IMR-90 (cell line): ENCODE results near the gene C2orf49. TPM values are rescaled to one million over a fixed set of nuclear protein-coding genes. Genes with fewer than 3 reads are reported as not detected.
A peak's percentile ranks its signal among the peaks of the same experiment; 100 is the strongest.

Experiments used
- ATAC-seq: fragments of 200-7000 bp; cut with Tn5 transposase; 2 replicates; pipeline ENCODE4 v1.9.1; 2020; ENCODE audit warnings: low read depth, mild to moderate bottlenecking, moderate library complexity
- BruUV-seq: library from RNA; stranded (reverse); fragments of 400-500 nt; replicated peaks from 2 replicates; lab custom pipeline; 2021; lab: Mats Ljungman, UMichigan
- CTCF ChIA-PET: fragments of 300-600 bp; formaldehyde crosslinking; extraction: SDS; loops from one replicate; lab custom pipeline; 2021; ENCODE audit warnings: antibody characterized with exemption; lab: Yijun Ruan, JAX
- POLR2A ChIA-PET: fragments of 300-600 bp; sonication (Branson Sonifier 250); formaldehyde crosslinking; loops from one replicate; lab custom pipeline; 2022; ENCODE audit warnings: antibody characterized with exemption; ENCODE audit not compliant: unreplicated experiment; lab: Charles Lee
- DNase-seq: peaks from one replicate; pipeline ENCODE4 v3.0.0; 2013
- H2AFZ ChIP-seq: replicated peaks from 2 replicates; pipeline ENCODE3; 2013; ENCODE audit warnings: low read length, mild to moderate bottlenecking; ENCODE audit not compliant: poor library complexity
- H2AK5ac ChIP-seq: 2 replicates; pipeline ENCODE4 v1.6.1; 2013; ENCODE audit warnings: low read depth, low read length, inconsistent platforms
- H2AK9ac ChIP-seq: replicated peaks from 2 replicates; pipeline ENCODE3; 2013; ENCODE audit warnings: mild to moderate bottlenecking, low read depth, low read length, moderate library complexity; ENCODE audit not compliant: poor library complexity
- H2BK120ac ChIP-seq: 2 replicates; pipeline ENCODE4 v1.6.1; 2013; ENCODE audit warnings: low read depth, low read length, inconsistent platforms
- H2BK15ac ChIP-seq: 3 replicates; pipeline ENCODE4 v1.6.1; 2013; ENCODE audit warnings: low read depth, low read length, inconsistent platforms
- H2BK20ac ChIP-seq: 2 replicates; pipeline ENCODE4 v1.6.1; 2013; ENCODE audit warnings: low read depth, mild to moderate bottlenecking, inconsistent platforms, low read length, moderate library complexity
- H2BK5ac ChIP-seq: 2 replicates; pipeline ENCODE4 v1.6.1; 2013; ENCODE audit warnings: mild to moderate bottlenecking, low read depth, low read length, inconsistent platforms; ENCODE audit not compliant: poor library complexity, severe bottlenecking
- H3K14ac ChIP-seq: replicated peaks from 2 replicates; pipeline ENCODE4 v1.6.1; 2013; ENCODE audit warnings: low read depth, low read length, inconsistent platforms
- H3K18ac ChIP-seq: 2 replicates; pipeline ENCODE4 v1.6.1; 2013; ENCODE audit warnings: low read depth, low read length, control low read depth
- H3K23ac ChIP-seq: 2 replicates; pipeline ENCODE4 v1.6.1; 2013; ENCODE audit warnings: low read depth, low read length, inconsistent platforms
- H3K27ac ChIP-seq: 2 replicates; pipeline ENCODE4 v1.5.1; 2013; ENCODE audit warnings: mild to moderate bottlenecking, control low read depth, low read length; ENCODE audit not compliant: insufficient read depth
- H3K27me3 ChIP-seq: 2 replicates; pipeline ENCODE4 v1.6.1; 2013; ENCODE audit warnings: low read length; ENCODE audit not compliant: control insufficient read depth, insufficient read depth
- H3K36me3 ChIP-seq: 2 replicates; pipeline ENCODE4 v1.6.1; 2013; ENCODE audit warnings: low read length, mixed read lengths; ENCODE audit not compliant: control insufficient read depth, insufficient read depth
- H3K4ac ChIP-seq: 2 replicates; pipeline ENCODE4 v1.6.1; 2013; ENCODE audit warnings: low read depth, low read length, inconsistent platforms
- H3K4me1 ChIP-seq: 2 replicates; pipeline ENCODE4 v1.6.1; 2013; ENCODE audit warnings: low read length, mixed read lengths; ENCODE audit not compliant: control insufficient read depth, insufficient read depth
- H3K4me2 ChIP-seq: 2 replicates; pipeline ENCODE4 v1.6.1; 2013; ENCODE audit warnings: low read depth, mild to moderate bottlenecking, control low read depth, low read length, moderate library complexity
- H3K4me3 ChIP-seq: 2 replicates; pipeline ENCODE4 v1.5.1; 2013; ENCODE audit warnings: low read depth, mild to moderate bottlenecking, control low read depth, low read length, moderate library complexity; ENCODE audit not compliant: insufficient read depth
- H3K56ac ChIP-seq: 2 replicates; pipeline ENCODE4 v1.6.1; 2013; ENCODE audit warnings: low read length, inconsistent platforms; ENCODE audit not compliant: insufficient read depth; ENCODE audit errors: extremely low read depth
- H3K79me1 ChIP-seq, 2 experiments: 2 replicates each; pipeline ENCODE4 v1.6.1; 2013; ENCODE audit warnings: low read length in 2 of 2, inconsistent platforms in 1 of 2, low read depth in 1 of 2
- H3K9ac ChIP-seq: 2 replicates; pipeline ENCODE4 v1.6.1; 2013; ENCODE audit warnings: low read depth, low read length, control low read depth
- H3K9me1 ChIP-seq: 2 replicates; pipeline ENCODE4 v1.6.1; 2013; ENCODE audit warnings: low read length, inconsistent platforms; ENCODE audit not compliant: insufficient read depth
- H3K9me3 ChIP-seq: 2 replicates; pipeline ENCODE4 v1.6.1; 2013; ENCODE audit warnings: low read length; ENCODE audit not compliant: control insufficient read depth, insufficient read depth
- H4K20me1 ChIP-seq: 2 replicates; pipeline ENCODE4 v1.6.1; 2013; ENCODE audit warnings: low read length, inconsistent platforms; ENCODE audit not compliant: insufficient read depth
- H4K5ac ChIP-seq: 2 replicates; pipeline ENCODE4 v1.6.1; 2013; ENCODE audit warnings: mild to moderate bottlenecking, low read depth, low read length, control low read depth
- H4K8ac ChIP-seq, 2 experiments: 2 replicates each; pipeline ENCODE4 v1.6.1; 2013; ENCODE audit warnings: low read depth in 2 of 2, low read length in 2 of 2, control low read depth in 1 of 2, inconsistent platforms in 1 of 2
- H4K91ac ChIP-seq: 2 replicates; pipeline ENCODE4 v1.6.1; 2013; ENCODE audit warnings: low read depth, low read length, inconsistent platforms; ENCODE audit not compliant: insufficient read depth
- BHLHE40 ChIP-seq: fragments of 150-350 bp; IDR thresholded peaks from 2 replicates; pipeline ENCODE4 v1.6.1; 2016; ENCODE audit warnings: mild to moderate bottlenecking, low read depth, low read length
- CEBPB ChIP-seq: IDR thresholded peaks from 2 replicates; pipeline ENCODE4 v1.6.1; 2012; ENCODE audit warnings: low read depth, low read length, improper control_type of control experiment
- CHD1 ChIP-seq: IDR thresholded peaks from 2 replicates; pipeline ENCODE4 v1.6.1; 2012; ENCODE audit warnings: low read depth, low read length, improper control_type of control experiment
- CTCF ChIP-seq: conservative IDR thresholded peaks from 2 replicates; pipeline ENCODE4 v1.5.1; 2012; ENCODE audit warnings: mild to moderate bottlenecking, low read depth, low read length, improper control_type of control experiment
- ELK1 ChIP-seq: fragments of 150-350 bp; IDR thresholded peaks from 2 replicates; pipeline ENCODE4 v1.6.1; 2016; ENCODE audit warnings: low read depth, mild to moderate bottlenecking, low read length, moderate library complexity, borderline replicate concordance
- FOS ChIP-seq: fragments of 150-350 bp; IDR thresholded peaks from 2 replicates; pipeline ENCODE4 v1.6.1; 2016; ENCODE audit warnings: low read depth, low read length
- MAFK ChIP-seq: IDR thresholded peaks from 2 replicates; pipeline ENCODE4 v1.6.1; 2012; ENCODE audit warnings: low read depth, low read length, improper control_type of control experiment
- NFE2L2 ChIP-seq: fragments of 150-350 bp; IDR thresholded peaks from 2 replicates; pipeline ENCODE4 v1.6.1; 2016; ENCODE audit warnings: low read depth, mild to moderate bottlenecking, low read length
- POLR2A ChIP-seq: IDR thresholded peaks from 2 replicates; pipeline ENCODE4 v1.6.1; 2012; ENCODE audit warnings: mild to moderate bottlenecking, low read depth, low read length
- RCOR1 ChIP-seq: IDR thresholded peaks from 2 replicates; pipeline ENCODE4 v1.6.1; 2012; ENCODE audit warnings: mild to moderate bottlenecking, low read length, improper control_type of control experiment; ENCODE audit not compliant: insufficient replicate concordance
- RFX5 ChIP-seq: IDR thresholded peaks from 2 replicates; pipeline ENCODE4 v1.8.0; 2012; ENCODE audit warnings: low read depth, mild to moderate bottlenecking, low read length, moderate library complexity
- SMC3 ChIP-seq: fragments of 150-350 bp; IDR thresholded peaks from 2 replicates; pipeline ENCODE4 v1.6.1; 2016; ENCODE audit warnings: low read depth, mild to moderate bottlenecking, antibody characterized with exemption, low read length, moderate library complexity
- USF2 ChIP-seq: fragments of 150-350 bp; IDR thresholded peaks from 2 replicates; pipeline ENCODE4 v1.6.1; 2017; ENCODE audit warnings: mild to moderate bottlenecking, antibody characterized with exemption, low read length, low read depth
- whole genome bisulfite sequencing, 2 experiments: methylation state at CpG; one replicate each; pipeline versions ENCODE4 v1.1.5 to v1.1.7; 2013; ENCODE audit warnings: missing lambda C conversion rate in 2 of 2; ENCODE audit not compliant: insufficient read length in 1 of 2; ENCODE audit errors: extremely low coverage in 2 of 2; 5-methylcytosine and 5-hydroxymethylcytosine counted together
- dilution Hi-C: fragments of 300-500 bp; cut with HindIII; formaldehyde crosslinking; loops from one replicate; pipeline ENCODE4 v1.14.3; 2018; ENCODE audit warnings: low sequenced_read_pairs; ENCODE audit not compliant: unreplicated experiment
- in situ Hi-C: fragments of 300-500 bp; cut with MboI; formaldehyde crosslinking; loops from 3 replicates; pipeline ENCODE4 v1.14.3; 2019; ENCODE audit warnings: low sequenced_read_pairs, inconsistent platforms, mixed read lengths
- intact Hi-C: fragments of 100-400 bp; cut with micrococcal nuclease; formaldehyde crosslinking; loops from 2 replicates; pipeline ENCODE4 v1.10.0; 2022
- polyA plus RNA-seq, 3 experiments: library from polyadenylated mRNA; depleted of rRNA; stranded (reverse); fragments of >200 nt; gene quantifications; 2 replicates each; pipeline ENCODE4 v1.2.3, GENCODE V29; 2012; ENCODE audit warnings: low replicate concordance in 1 of 3
- total RNA-seq: library from RNA; depleted of rRNA; stranded (reverse); fragments of >200 nt; gene quantifications from 2 replicates; pipeline ENCODE4 v1.2.3, GENCODE V29; 2012

C2orf49 gene
- total and polyA plus RNA-seq, 2 of the 4 experiments (the other 2 are of a cell fraction): 3.8 to 8.5 TPM

GRCh38 chr2:105391763-105392662 is 54.7 kb downstream of the C2orf49 start:
- H3K18ac ChIP-seq: peak overlapping the region; percentile 98
- H2AK9ac ChIP-seq: no peak overlapping the region
- peak overlapping the region; percentile 21; the same call in 2 of the 3 replicates for H2BK15ac ChIP-seq
- peaks cover 52% of the 10 kb centered on the region for H3K4me1 ChIP-seq
- H3K36me3 ChIP-seq: peaks cover 73% of the 10 kb centered on the region
- dilution Hi-C loops (no loop called here), intact Hi-C loops (loop anchor here (5.0 kb wide), 1 partner anchor 50 kb away; no protein-coding TSS in a partner anchor), in situ Hi-C loops (no loop called here)
- ATAC-seq (no peak), DNase-seq (no peak)
- no peak overlapping the region for H3K4me3 ChIP-seq
- no peaks in the 10 kb centered on the region for H3K9me3 ChIP-seq
- no CpG with 5 or more reads among the region's 9 CpGs for WGBS, 2 experiments
- peak overlapping the region; percentile 81 for H2BK120ac ChIP-seq
- peaks cover 47% of the 10 kb centered on the region for H3K9me1 ChIP-seq
- H2BK20ac ChIP-seq: peak overlapping the region; percentile 65; the same call in 1 of the 2 replicates
- H4K91ac ChIP-seq: peak overlapping the region; percentile 92
- peak overlapping the region; percentile 80 for H3K4me2 ChIP-seq
- H2AK5ac ChIP-seq: peak overlapping the region; percentile 84
- peak overlapping the region; percentile 60; the same call in 1 of the 2 replicates for H3K14ac ChIP-seq
- peak overlapping the region; percentile 73 to 77 for H4K8ac ChIP-seq
- peaks cover 74% of the 10 kb centered on the region for H4K20me1 ChIP-seq
- ChIA-PET POLR2A (interaction anchor here (1.0 kb wide), 1 partner anchor 124 kb away, joined by 3 read pairs; no protein-coding TSS in a partner anchor), CTCF (interaction anchor here (0.6 to 0.7 kb wide), 3 partner anchors 12 to 76 kb away, joined by 3 to 6 read pairs (median 4); no protein-coding TSS in a partner anchor)
- H3K79me1 ChIP-seq: peaks cover 3 to 76% of the 10 kb centered on the region in 2 experiments; a peak in 3 of 4 replicates
- H3K27me3 ChIP-seq: no peaks in the 10 kb centered on the region
- H3K23ac ChIP-seq: 0 out of 2 replicates have a peak overlapping the region, but pooled peaks have one; percentile 21
- H3K27ac ChIP-seq: peak overlapping the region; percentile 98
- peak overlapping the region; percentile 96 for H2BK5ac ChIP-seq
- no peak overlapping the region for H2AFZ ChIP-seq
- H3K9ac ChIP-seq: peak overlapping the region; percentile 39; the same call in 1 of the 2 replicates
- BruUV-seq: no TSS peak
- H3K4ac ChIP-seq: peak overlapping the region; percentile 91
- 0 out of 2 replicates have a peak overlapping the region, but pooled peaks have one; percentile 16 for H3K56ac ChIP-seq
- peak overlapping the region; percentile 98 for H4K5ac ChIP-seq
- TF ChIP-seq USF2: no peak
- TF ChIP-seq POLR2A: no peak
- TF ChIP-seq CHD1: no peak
- TF ChIP-seq BHLHE40: no peak
- no peak for TF ChIP-seq MAFK
- TF ChIP-seq CEBPB: no peak
- no peak for TF ChIP-seq FOS
- TF ChIP-seq SMC3: no peak
- no peak for TF ChIP-seq ELK1
- TF ChIP-seq CTCF: no peak
- TF ChIP-seq RCOR1: no peak
- TF ChIP-seq RFX5: no peak
- TF ChIP-seq NFE2L2: no peak
